ENCODE data around the gene STK31.

The STK31 gene

GRCh38 chr7:23804707-23805106, 94.7 kb downstream of the STK31 start:
- DNase-seq (ENCODE audit: low read depth in 1 of 2, low spot score in 1 of 2) = no peak
- no peak overlapping the region for H3K4me3 ChIP-seq (replicated peaks; ENCODE audit: insufficient read depth, low read length)
- no peak overlapping the region for H3K27ac ChIP-seq (replicated peaks)
- TF ChIP-seq REST (IDR thresholded peaks at IDR 0.05; ENCODE audit: insufficient replicate concordance, low read depth) = no peak
- TF ChIP-seq POLR2AphosphoS5 (IDR thresholded peaks at IDR 0.05; ENCODE audit: low read depth) = no peak
- TF ChIP-seq GABPA (IDR thresholded peaks at IDR 0.05; ENCODE audit: low read depth) = no peak
- TF ChIP-seq SPI1 (IDR thresholded peaks at IDR 0.05; ENCODE audit: borderline replicate concordance, low read depth) = no peak
- TF ChIP-seq, protein P1, sequence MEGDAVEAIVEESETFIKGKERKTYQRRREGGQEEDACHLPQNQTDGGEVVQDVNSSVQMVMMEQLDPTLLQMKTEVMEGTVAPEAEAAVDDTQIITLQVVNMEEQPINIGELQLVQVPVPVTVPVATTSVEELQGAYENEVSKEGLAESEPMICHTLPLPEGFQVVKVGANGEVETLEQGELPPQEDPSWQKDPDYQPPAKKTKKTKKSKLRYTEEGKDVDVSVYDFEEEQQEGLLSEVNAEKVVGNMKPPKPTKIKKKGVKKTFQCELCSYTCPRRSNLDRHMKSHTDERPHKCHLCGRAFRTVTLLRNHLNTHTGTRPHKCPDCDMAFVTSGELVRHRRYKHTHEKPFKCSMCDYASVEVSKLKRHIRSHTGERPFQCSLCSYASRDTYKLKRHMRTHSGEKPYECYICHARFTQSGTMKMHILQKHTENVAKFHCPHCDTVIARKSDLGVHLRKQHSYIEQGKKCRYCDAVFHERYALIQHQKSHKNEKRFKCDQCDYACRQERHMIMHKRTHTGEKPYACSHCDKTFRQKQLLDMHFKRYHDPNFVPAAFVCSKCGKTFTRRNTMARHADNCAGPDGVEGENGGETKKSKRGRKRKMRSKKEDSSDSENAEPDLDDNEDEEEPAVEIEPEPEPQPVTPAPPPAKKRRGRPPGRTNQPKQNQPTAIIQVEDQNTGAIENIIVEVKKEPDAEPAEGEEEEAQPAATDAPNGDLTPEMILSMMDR (IDR thresholded peaks at IDR 0.05; ENCODE audit: insufficient read depth, low read length) = no peak
- no peaks in the 10 kb centered on the region for H3K27me3 ChIP-seq (ENCODE audit: insufficient read depth, poor library complexity, severe bottlenecking)

GRCh38 chr7:23808421-23808820, 98.4 kb downstream of the STK31 start:
- Histone ChIP-seq H3K27me3 (ENCODE audit: insufficient read depth, poor library complexity, severe bottlenecking) (no peaks in the 10 kb centered on the region), H3K27ac (replicated peaks) (no peak overlapping the region), H3K4me3 (replicated peaks; ENCODE audit: insufficient read depth, low read length) (no peak overlapping the region)
- no peak for TF ChIP-seq POLR2AphosphoS5 (IDR thresholded peaks at IDR 0.05; ENCODE audit: low read depth)
- no peak for TF ChIP-seq SPI1 (IDR thresholded peaks at IDR 0.05; ENCODE audit: borderline replicate concordance, low read depth)
- no peak for TF ChIP-seq REST (IDR thresholded peaks at IDR 0.05; ENCODE audit: insufficient replicate concordance, low read depth)
- TF ChIP-seq GABPA (IDR thresholded peaks at IDR 0.05; ENCODE audit: low read depth) = no peak
- TF ChIP-seq, protein P1 (IDR thresholded peaks at IDR 0.05; ENCODE audit: insufficient read depth, low read length) = no peak
- no peak for DNase-seq (ENCODE audit: low read depth in 1 of 2, low spot score in 1 of 2)

- no peak for DNase-seq (ENCODE audit: low read depth in 1 of 2, low spot score in 1 of 2)
- no peak for TF ChIP-seq SPI1 (IDR thresholded peaks at IDR 0.05; ENCODE audit: borderline replicate concordance, low read depth)
- Histone ChIP-seq H3K27ac (replicated peaks) (no peak overlapping the region), H3K4me3 (replicated peaks; ENCODE audit: insufficient read depth, low read length) (no peak overlapping the region), H3K27me3 (ENCODE audit: insufficient read depth, poor library complexity, severe bottlenecking) (no peaks in the 10 kb centered on the region)
Measured at GRCh38 chr7:23810099-23810498, 100.1 kb downstream of the STK31 start.

DNA sequence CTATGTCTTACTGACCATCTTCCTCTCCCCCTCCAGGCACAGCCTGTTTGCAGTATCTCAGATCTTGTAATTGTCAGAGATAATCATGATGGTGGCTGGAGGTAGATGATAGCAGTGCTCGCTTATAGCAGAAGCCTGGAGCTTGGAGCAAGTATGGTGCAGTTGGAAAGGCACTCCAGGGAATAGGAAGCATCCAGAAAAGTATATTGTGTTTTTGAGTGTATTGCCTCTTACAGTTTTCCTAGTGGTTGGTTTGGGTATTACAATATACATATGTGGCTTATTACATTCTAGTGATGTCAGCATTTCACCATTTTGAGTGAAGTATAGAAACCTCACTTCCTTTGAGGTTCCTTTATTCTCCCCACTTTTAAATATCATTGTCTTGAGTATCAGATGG, 101.5 kb downstream of the STK31 start:
- no peaks in the 10 kb centered on the region for H3K27me3 ChIP-seq (ENCODE audit: insufficient read depth, poor library complexity, severe bottlenecking)
- H3K27ac ChIP-seq (replicated peaks) = no peak overlapping the region
- no peak for DNase-seq (ENCODE audit: low read depth in 1 of 2, low spot score in 1 of 2)

More for the DNA sequence above, 101.5 kb downstream of the STK31 start:
- no peak overlapping the region for H3K4me3 ChIP-seq (replicated peaks; ENCODE audit: insufficient read depth, low read length)
- TF ChIP-seq, protein P1 (IDR thresholded peaks at IDR 0.05; ENCODE audit: insufficient read depth, low read length) = no peak
- TF ChIP-seq SPI1 (IDR thresholded peaks at IDR 0.05; ENCODE audit: borderline replicate concordance, low read depth) = no peak
- TF ChIP-seq POLR2AphosphoS5 (IDR thresholded peaks at IDR 0.05; ENCODE audit: low read depth) = no peak
- TF ChIP-seq GABPA (IDR thresholded peaks at IDR 0.05; ENCODE audit: low read depth) = no peak
- no peak for TF ChIP-seq REST (IDR thresholded peaks at IDR 0.05; ENCODE audit: insufficient replicate concordance, low read depth)

Data from HL-60 (cell line).